GM10266 (cell line): ENCODE measurements around the gene PTPRK.

Experiments used
- DNase-seq: peaks from one replicate; pipeline ENCODE4 v3.0.0; 2012; ENCODE audit errors: extremely low spot score
- TF ChIP-seq, protein P1 (sequence below): IDR thresholded peaks from 2 replicates; pipeline ENCODE4 v1.5.1; 2012; ENCODE audit warnings: mild to moderate bottlenecking, low read depth; ENCODE audit not compliant: control insufficient read depth, insufficient read depth; ENCODE audit errors: missing control alignments

Gene PTPRK

DNA sequence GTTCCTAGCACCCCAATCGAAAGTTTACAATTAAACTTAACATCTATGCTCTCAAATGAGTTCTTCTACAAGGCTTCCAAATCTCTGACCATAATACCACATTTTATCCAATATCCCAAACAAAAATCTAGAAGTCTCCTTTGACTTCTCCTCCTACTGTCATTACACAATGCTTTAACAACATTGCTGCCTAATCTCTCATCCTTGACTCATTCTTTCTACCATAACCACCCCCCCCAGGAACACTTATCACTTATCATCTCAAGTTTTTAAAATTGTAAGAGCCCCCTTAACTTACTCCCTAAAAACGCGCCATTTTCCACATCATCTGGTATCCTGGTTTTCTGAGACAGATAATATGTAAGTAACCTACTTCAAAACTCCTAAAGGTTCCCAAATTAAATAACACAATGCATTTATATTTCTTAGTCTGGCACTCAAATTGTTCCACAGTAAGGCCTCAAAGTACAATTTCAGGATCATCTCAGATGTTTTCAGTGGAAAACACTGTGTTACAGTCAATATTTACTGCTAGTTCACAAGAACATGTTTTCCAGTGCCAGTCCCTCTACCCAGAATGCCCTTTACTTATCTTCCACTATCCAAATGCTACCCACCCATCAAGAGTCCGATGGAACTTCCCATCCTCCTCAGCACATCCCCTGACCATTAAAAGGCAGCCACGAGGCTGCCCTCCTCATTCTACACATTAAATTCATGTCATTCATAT lies 311.4 kb downstream of the PTPRK start:
- no peak for DNase-seq
- TF ChIP-seq, protein P1, sequence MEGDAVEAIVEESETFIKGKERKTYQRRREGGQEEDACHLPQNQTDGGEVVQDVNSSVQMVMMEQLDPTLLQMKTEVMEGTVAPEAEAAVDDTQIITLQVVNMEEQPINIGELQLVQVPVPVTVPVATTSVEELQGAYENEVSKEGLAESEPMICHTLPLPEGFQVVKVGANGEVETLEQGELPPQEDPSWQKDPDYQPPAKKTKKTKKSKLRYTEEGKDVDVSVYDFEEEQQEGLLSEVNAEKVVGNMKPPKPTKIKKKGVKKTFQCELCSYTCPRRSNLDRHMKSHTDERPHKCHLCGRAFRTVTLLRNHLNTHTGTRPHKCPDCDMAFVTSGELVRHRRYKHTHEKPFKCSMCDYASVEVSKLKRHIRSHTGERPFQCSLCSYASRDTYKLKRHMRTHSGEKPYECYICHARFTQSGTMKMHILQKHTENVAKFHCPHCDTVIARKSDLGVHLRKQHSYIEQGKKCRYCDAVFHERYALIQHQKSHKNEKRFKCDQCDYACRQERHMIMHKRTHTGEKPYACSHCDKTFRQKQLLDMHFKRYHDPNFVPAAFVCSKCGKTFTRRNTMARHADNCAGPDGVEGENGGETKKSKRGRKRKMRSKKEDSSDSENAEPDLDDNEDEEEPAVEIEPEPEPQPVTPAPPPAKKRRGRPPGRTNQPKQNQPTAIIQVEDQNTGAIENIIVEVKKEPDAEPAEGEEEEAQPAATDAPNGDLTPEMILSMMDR, result no peak

DNA sequence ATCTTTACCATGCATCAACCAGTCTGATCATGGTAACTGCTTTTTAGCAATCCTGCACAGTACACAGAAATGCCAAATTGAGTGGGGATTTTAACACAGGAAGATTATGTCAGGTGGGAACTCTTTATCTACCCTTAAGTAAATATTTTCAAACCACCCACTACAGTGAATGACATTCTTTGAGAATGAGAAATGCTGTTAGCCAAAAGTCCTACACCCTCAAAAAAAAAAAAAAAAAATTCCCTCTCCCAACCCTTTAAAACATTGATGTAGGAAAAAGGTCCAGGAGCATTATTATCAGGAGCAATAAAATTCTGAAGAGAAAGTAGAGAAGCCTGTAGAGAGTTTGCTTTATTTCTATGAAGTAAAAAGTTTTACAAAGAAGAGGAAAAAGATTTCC lies 312.3 kb downstream of the PTPRK start:
- no peak for DNase-seq
- TF ChIP-seq, protein P1, result no peak

DNA sequence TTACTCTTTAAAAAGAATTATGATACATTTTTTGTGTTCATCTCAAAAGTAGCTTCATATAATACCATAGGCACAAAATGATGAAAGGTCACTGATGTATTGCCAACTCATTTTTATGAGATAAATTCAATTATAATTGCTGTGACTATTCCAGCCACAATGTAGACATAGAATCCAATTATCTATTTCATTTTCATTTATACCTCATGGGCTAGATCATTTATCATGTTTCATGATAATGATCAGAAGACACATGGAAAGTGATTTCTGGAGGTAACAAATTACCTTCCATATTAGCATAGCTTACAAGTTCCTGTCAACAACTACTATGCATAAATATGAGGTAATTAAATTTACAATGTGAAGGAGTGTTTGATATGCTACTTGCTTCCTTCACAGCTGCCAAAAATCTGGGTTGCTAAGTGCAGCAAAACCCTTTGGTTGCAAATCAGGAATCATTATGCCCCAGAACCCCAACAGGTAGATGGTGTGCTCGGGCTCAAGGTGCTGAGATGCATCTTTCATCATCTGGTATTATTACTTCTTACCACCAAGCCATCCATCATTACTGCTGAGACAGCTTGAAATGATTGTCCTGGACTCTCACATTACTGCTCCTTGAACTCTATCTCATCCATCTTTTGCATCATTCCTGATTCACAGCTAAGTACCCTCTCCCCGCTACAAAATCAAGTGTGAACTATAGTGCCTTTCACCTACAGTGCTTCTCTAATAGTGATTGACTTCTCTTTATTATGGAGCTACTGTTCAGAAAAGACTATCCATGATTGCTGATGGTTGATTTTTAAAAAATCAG lies 313.6 kb downstream of the PTPRK start:
- TF ChIP-seq, protein P1, result no peak
- DNase-seq, result no peak

DNA sequence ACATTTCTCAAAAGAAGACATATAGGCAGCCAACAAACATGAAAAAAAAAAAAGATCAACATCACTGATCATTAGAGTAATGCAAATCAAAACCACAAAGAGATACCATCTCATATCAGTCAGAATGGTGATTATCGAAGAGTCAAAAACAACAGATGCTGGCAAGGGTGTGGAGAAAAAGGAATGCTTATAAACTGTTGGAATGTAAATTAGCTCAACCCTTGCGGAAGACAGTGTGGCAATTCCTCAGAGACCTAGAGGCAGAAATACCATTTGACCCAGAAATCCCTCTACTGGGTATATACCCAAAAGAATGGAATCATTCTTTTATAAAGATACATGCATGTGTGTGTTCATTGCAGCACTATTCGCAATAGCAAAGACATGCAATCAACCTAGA lies 315.8 kb downstream of the PTPRK start:
- TF ChIP-seq, protein P1, result no peak
- DNase-seq, result no peak

DNA sequence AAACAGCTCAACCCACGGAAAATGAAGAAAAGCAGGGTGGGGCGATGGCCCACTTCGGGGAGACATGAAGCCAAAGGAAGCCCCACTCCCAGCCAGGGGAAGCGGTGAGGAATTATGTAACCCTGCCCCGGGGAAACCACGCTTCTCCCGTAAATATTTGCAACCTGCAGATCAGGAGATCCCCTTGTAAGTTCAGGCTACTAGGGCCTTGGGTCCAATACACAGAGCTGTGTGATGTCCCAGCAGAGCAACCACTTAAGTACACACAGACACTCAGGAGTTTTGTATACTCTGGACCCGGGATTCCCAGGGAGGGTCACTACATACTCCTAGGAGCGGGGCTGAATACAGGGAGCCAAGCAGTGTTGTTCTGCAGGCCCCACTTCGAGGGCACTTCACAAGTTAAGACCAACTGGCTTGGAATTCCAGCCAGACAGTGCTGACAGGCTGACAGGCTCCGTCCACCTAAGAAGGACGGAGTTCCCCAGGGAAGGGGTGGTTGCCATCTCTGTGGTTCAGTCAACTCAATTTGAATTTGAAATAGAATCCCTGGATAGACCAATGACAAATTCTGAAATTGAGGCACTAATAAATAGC lies 318.1 kb downstream of the PTPRK start:
- no peak for DNase-seq
- TF ChIP-seq, protein P1, result no peak

DNA sequence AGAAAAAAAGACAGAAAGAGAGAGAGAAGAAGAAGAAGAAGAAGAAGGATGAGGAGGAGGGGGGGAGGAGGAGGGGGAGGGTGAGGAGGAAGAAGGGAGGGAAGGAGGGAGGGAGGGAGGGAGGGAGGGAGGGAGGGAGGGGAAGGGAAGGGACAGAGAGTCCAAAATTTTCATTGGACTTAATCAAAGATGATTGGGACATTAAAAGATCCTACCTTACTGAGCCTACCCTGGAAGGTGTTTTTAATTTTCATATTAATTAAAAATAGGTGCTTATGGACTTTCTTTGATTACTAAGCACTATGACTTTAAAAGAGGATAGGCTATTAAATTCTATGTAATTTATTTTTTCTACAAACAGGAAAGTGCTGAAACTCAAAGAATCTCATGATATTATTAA lies 319.6 kb downstream of the PTPRK start:
- TF ChIP-seq, protein P1, result no peak
- DNase-seq, result no peak
